ENCODE measurements around the gene FAM117B.

Gene FAM117B

GRCh38 chr2:202610380-202610779, 24.4 kb upstream of the FAM117B start:
- no peaks in the 10 kb centered on the region for H3K27me3 ChIP-seq (ENCODE audit: control insufficient read depth in 1 of 2, insufficient read depth in 2 of 2, low read length in 2 of 2)
- no peak overlapping the region for H3K4me3 ChIP-seq (ENCODE audit: low read length in 2 of 2)
- no peaks in the 10 kb centered on the region for H3K4me1 ChIP-seq (ENCODE audit: control insufficient read depth, insufficient read depth, low read length)
- no peaks in the 10 kb centered on the region for H3K9me3 ChIP-seq (ENCODE audit: control insufficient read depth in 2 of 2, low read length in 2 of 2)
- no peak overlapping the region for H3K9ac ChIP-seq (ENCODE audit: low read length in 2 of 2)
- no peaks in the 10 kb centered on the region for H3K36me3 ChIP-seq (ENCODE audit: control insufficient read depth in 2 of 2, insufficient read depth in 2 of 2, low read length in 2 of 2)
- no peak overlapping the region for H3K27ac ChIP-seq (ENCODE audit: low read length)

GRCh38 chr2:202612145-202612544, 22.6 kb upstream of the FAM117B start:
- no peaks in the 10 kb centered on the region for H3K36me3 ChIP-seq (ENCODE audit: control insufficient read depth in 2 of 2, insufficient read depth in 2 of 2, low read length in 2 of 2)
- no peak overlapping the region for H3K9ac ChIP-seq (ENCODE audit: low read length in 2 of 2)
- H3K4me1 ChIP-seq (ENCODE audit: control insufficient read depth, insufficient read depth, low read length) = no peaks in the 10 kb centered on the region
- no peak overlapping the region for H3K4me3 ChIP-seq (ENCODE audit: low read length in 2 of 2)
- no peaks in the 10 kb centered on the region for H3K9me3 ChIP-seq (ENCODE audit: control insufficient read depth in 2 of 2, low read length in 2 of 2)
- no peak overlapping the region for H3K27ac ChIP-seq (ENCODE audit: low read length)
- no peaks in the 10 kb centered on the region for H3K27me3 ChIP-seq (ENCODE audit: control insufficient read depth in 1 of 2, insufficient read depth in 2 of 2, low read length in 2 of 2)

GRCh38 chr2:202613479-202613878, 21.3 kb upstream of the FAM117B start:
- Histone ChIP-seq H3K9me3 (ENCODE audit: control insufficient read depth in 2 of 2, low read length in 2 of 2) (no peaks in the 10 kb centered on the region), H3K4me3 (ENCODE audit: low read length in 2 of 2) (no peak overlapping the region), H3K27me3 (ENCODE audit: control insufficient read depth in 1 of 2, insufficient read depth in 2 of 2, low read length in 2 of 2) (no peaks in the 10 kb centered on the region), H3K4me1 (ENCODE audit: control insufficient read depth, insufficient read depth, low read length) (no peaks in the 10 kb centered on the region), H3K9ac (ENCODE audit: low read length in 2 of 2) (no peak overlapping the region), H3K36me3 (ENCODE audit: control insufficient read depth in 2 of 2, insufficient read depth in 2 of 2, low read length in 2 of 2) (no peaks in the 10 kb centered on the region), H3K27ac (ENCODE audit: low read length) (no peak overlapping the region)

- H3K9ac ChIP-seq (ENCODE audit: low read length in 2 of 2) = no peak overlapping the region
- no peaks in the 10 kb centered on the region for H3K36me3 ChIP-seq (ENCODE audit: control insufficient read depth in 2 of 2, insufficient read depth in 2 of 2, low read length in 2 of 2)
- H3K27me3 ChIP-seq (ENCODE audit: control insufficient read depth in 1 of 2, insufficient read depth in 2 of 2, low read length in 2 of 2) = no peaks in the 10 kb centered on the region
- no peaks in the 10 kb centered on the region for H3K9me3 ChIP-seq (ENCODE audit: control insufficient read depth in 2 of 2, low read length in 2 of 2)
- H3K4me1 ChIP-seq (ENCODE audit: control insufficient read depth, insufficient read depth, low read length) = no peaks in the 10 kb centered on the region
- H3K27ac ChIP-seq (ENCODE audit: low read length) = no peak overlapping the region
- no peak overlapping the region for H3K4me3 ChIP-seq (ENCODE audit: low read length in 2 of 2)
These were observed 10.6 kb upstream of the FAM117B start for GRCh38 chr2:202624133-202624532.

- no peaks in the 10 kb centered on the region for H3K4me1 ChIP-seq (ENCODE audit: control insufficient read depth, insufficient read depth, low read length)
These were observed 7.7 kb upstream of the FAM117B start for GRCh38 chr2:202627042-202627441.

GRCh38 chr2:202628646-202629198, 6.0 kb upstream of the FAM117B start:
- H3K4me1 ChIP-seq (ENCODE audit: control insufficient read depth, insufficient read depth, low read length) = peaks cover 2% of the 10 kb centered on the region
- H3K27me3 ChIP-seq (ENCODE audit: control insufficient read depth in 1 of 2, insufficient read depth in 2 of 2, low read length in 2 of 2) = no peaks in the 10 kb centered on the region
- H3K36me3 ChIP-seq (ENCODE audit: control insufficient read depth in 2 of 2, insufficient read depth in 2 of 2, low read length in 2 of 2) = no peaks in the 10 kb centered on the region
- H3K4me3 ChIP-seq (ENCODE audit: low read length in 2 of 2) = no peak overlapping the region
- no peaks in the 10 kb centered on the region for H3K9me3 ChIP-seq (ENCODE audit: control insufficient read depth in 2 of 2, low read length in 2 of 2)
- no peak overlapping the region for H3K27ac ChIP-seq (ENCODE audit: low read length)
- no peak overlapping the region for H3K9ac ChIP-seq (ENCODE audit: low read length in 2 of 2)

More at GRCh38 chr2:202627042-202627441, 7.7 kb upstream of the FAM117B start:
- no peaks in the 10 kb centered on the region for H3K9me3 ChIP-seq (ENCODE audit: control insufficient read depth in 2 of 2, low read length in 2 of 2)
- H3K36me3 ChIP-seq (ENCODE audit: control insufficient read depth in 2 of 2, insufficient read depth in 2 of 2, low read length in 2 of 2) = no peaks in the 10 kb centered on the region
- H3K27me3 ChIP-seq (ENCODE audit: control insufficient read depth in 1 of 2, insufficient read depth in 2 of 2, low read length in 2 of 2) = no peaks in the 10 kb centered on the region
- H3K27ac ChIP-seq (ENCODE audit: low read length) = no peak overlapping the region
- H3K4me3 ChIP-seq (ENCODE audit: low read length in 2 of 2) = no peak overlapping the region
- no peak overlapping the region for H3K9ac ChIP-seq (ENCODE audit: low read length in 2 of 2)

GRCh38 chr2:202632682-202633290, 2.0 kb upstream of the FAM117B start:
- H3K27ac ChIP-seq (ENCODE audit: low read length) = no peak overlapping the region
- H3K9me3 ChIP-seq (ENCODE audit: control insufficient read depth in 2 of 2, low read length in 2 of 2) = no peaks in the 10 kb centered on the region
- no peaks in the 10 kb centered on the region for H3K36me3 ChIP-seq (ENCODE audit: control insufficient read depth in 2 of 2, insufficient read depth in 2 of 2, low read length in 2 of 2)
- no peak overlapping the region for H3K4me3 ChIP-seq (ENCODE audit: low read length in 2 of 2)
- no peaks in the 10 kb centered on the region for H3K27me3 ChIP-seq (ENCODE audit: control insufficient read depth in 1 of 2, insufficient read depth in 2 of 2, low read length in 2 of 2)
- peaks cover 2% of the 10 kb centered on the region for H3K4me1 ChIP-seq (ENCODE audit: control insufficient read depth, insufficient read depth, low read length)
- no peak overlapping the region for H3K9ac ChIP-seq (ENCODE audit: low read length in 2 of 2)

- Histone ChIP-seq H3K9me3 (ENCODE audit: control insufficient read depth in 2 of 2, low read length in 2 of 2) (no peaks in the 10 kb centered on the region), H3K36me3 (ENCODE audit: control insufficient read depth in 2 of 2, insufficient read depth in 2 of 2, low read length in 2 of 2) (no peaks in the 10 kb centered on the region), H3K9ac (ENCODE audit: low read length in 2 of 2) (no peak overlapping the region), H3K27ac (ENCODE audit: low read length) (no peak overlapping the region), H3K4me1 (ENCODE audit: control insufficient read depth, insufficient read depth, low read length) (peaks cover 4% of the 10 kb centered on the region), H3K4me3 (ENCODE audit: low read length in 2 of 2) (no peak overlapping the region), H3K27me3 (ENCODE audit: control insufficient read depth in 1 of 2, insufficient read depth in 2 of 2, low read length in 2 of 2) (no peaks in the 10 kb centered on the region)
These were observed 1.3 kb upstream of the FAM117B start for GRCh38 chr2:202633470-202633869.

- Histone ChIP-seq H3K4me1 (ENCODE audit: control insufficient read depth, insufficient read depth, low read length) (peaks cover 4% of the 10 kb centered on the region), H3K36me3 (ENCODE audit: control insufficient read depth in 2 of 2, insufficient read depth in 2 of 2, low read length in 2 of 2) (no peaks in the 10 kb centered on the region), H3K4me3 (ENCODE audit: low read length in 2 of 2) (peak overlapping the region; percentile 84 to 85), H3K9ac (ENCODE audit: low read length in 2 of 2) (peak overlapping the region; percentile 66 to 69), H3K27me3 (ENCODE audit: control insufficient read depth in 1 of 2, insufficient read depth in 2 of 2, low read length in 2 of 2) (no peaks in the 10 kb centered on the region), H3K9me3 (ENCODE audit: control insufficient read depth in 2 of 2, low read length in 2 of 2) (no peaks in the 10 kb centered on the region), H3K27ac (ENCODE audit: low read length) (no peak overlapping the region)
These were observed 851 bp downstream of the FAM117B start for GRCh38 chr2:202635428-202636212.

- H3K4me3 ChIP-seq (ENCODE audit: low read length in 2 of 2) = peak overlapping the region; percentile 84 to 85
- peaks cover 4% of the 10 kb centered on the region for H3K4me1 ChIP-seq (ENCODE audit: control insufficient read depth, insufficient read depth, low read length)
- H3K27me3 ChIP-seq (ENCODE audit: control insufficient read depth in 1 of 2, insufficient read depth in 2 of 2, low read length in 2 of 2) = no peaks in the 10 kb centered on the region
- H3K9ac ChIP-seq (ENCODE audit: low read length in 2 of 2) = peak overlapping the region; percentile 66 to 69
- no peak overlapping the region for H3K27ac ChIP-seq (ENCODE audit: low read length)
- no peaks in the 10 kb centered on the region for H3K36me3 ChIP-seq (ENCODE audit: control insufficient read depth in 2 of 2, insufficient read depth in 2 of 2, low read length in 2 of 2)
- H3K9me3 ChIP-seq (ENCODE audit: control insufficient read depth in 2 of 2, low read length in 2 of 2) = no peaks in the 10 kb centered on the region
These were observed 1.4 kb downstream of the FAM117B start for GRCh38 chr2:202636213-202636513.

GRCh38 chr2:202638721-202639120, 4.0 kb downstream of the FAM117B start:
- Histone ChIP-seq H3K27ac (ENCODE audit: low read length) (no peak overlapping the region), H3K4me3 (ENCODE audit: low read length in 2 of 2) (no peak overlapping the region), H3K9ac (ENCODE audit: low read length in 2 of 2) (no peak overlapping the region), H3K27me3 (ENCODE audit: control insufficient read depth in 1 of 2, insufficient read depth in 2 of 2, low read length in 2 of 2) (no peaks in the 10 kb centered on the region), H3K36me3 (ENCODE audit: control insufficient read depth in 2 of 2, insufficient read depth in 2 of 2, low read length in 2 of 2) (no peaks in the 10 kb centered on the region), H3K4me1 (ENCODE audit: control insufficient read depth, insufficient read depth, low read length) (peaks cover 2% of the 10 kb centered on the region), H3K9me3 (ENCODE audit: control insufficient read depth in 2 of 2, low read length in 2 of 2) (no peaks in the 10 kb centered on the region)

Data from stomach smooth muscle (tissue), 2 donors.